ENCODE measurements around the gene ARHGAP33. TPM values are rescaled to one million over a fixed set of nuclear protein-coding genes. Genes with fewer than 3 reads are reported as not detected.

The ARHGAP33 gene
- total RNA-seq, 2 donors from 2014 or later = 13.2 to 38.1 TPM

GRCh38 chr19:35784503-35785338 is 9.4 kb downstream of the ARHGAP33 start:
- Histone ChIP-seq H3K4me3 (no peak overlapping the region), H3K4me1 (replicated peaks) (no peaks in the 10 kb centered on the region), H3K36me3 (no peaks in the 10 kb centered on the region), H3K9me3 (no peaks in the 10 kb centered on the region), H3K27ac (no peak overlapping the region), H3K27me3 (replicated peaks; ENCODE audit: insufficient read depth) (no peaks in the 10 kb centered on the region)
- intact Hi-C loops (cut with DNase I) = no loop called here
- 78% methylated on average over 37 of the region's 45 CpGs for WGBS
- TF ChIP-seq CTCF (IDR thresholded peaks at IDR 0.05) = no peak
- no peak for TF ChIP-seq POLR2A (IDR thresholded peaks at IDR 0.05)
- no peak for TF ChIP-seq POLR2AphosphoS5 (IDR thresholded peaks at IDR 0.05)
- DNase-seq (ENCODE audit: low spot score) = no peak

- Histone ChIP-seq H3K4me3 (no peak overlapping the region), H3K27me3 (replicated peaks; ENCODE audit: insufficient read depth) (no peaks in the 10 kb centered on the region), H3K4me1 (replicated peaks) (no peaks in the 10 kb centered on the region), H3K9me3 (no peaks in the 10 kb centered on the region), H3K27ac (no peak overlapping the region), H3K36me3 (no peaks in the 10 kb centered on the region)
- 87% methylated on average over 10 of the region's 10 CpGs for WGBS
- intact Hi-C loops (cut with DNase I) = no loop called here
- no peak for DNase-seq (ENCODE audit: low spot score)
- TF ChIP-seq POLR2A (IDR thresholded peaks at IDR 0.05) (no peak), POLR2AphosphoS5 (IDR thresholded peaks at IDR 0.05) (no peak), CTCF (IDR thresholded peaks at IDR 0.05) (no peak)
These were observed 9.9 kb downstream of the ARHGAP33 start for GRCh38 chr19:35785339-35785627.

GRCh38 chr19:35786299-35787160 is 11.2 kb downstream of the ARHGAP33 start:
- H3K4me3 ChIP-seq = no peak overlapping the region
- intact Hi-C loops (cut with DNase I) = no loop called here
- no peak for DNase-seq (ENCODE audit: low spot score)
- H3K9me3 ChIP-seq = no peaks in the 10 kb centered on the region
- TF ChIP-seq POLR2A (IDR thresholded peaks at IDR 0.05) (no peak), POLR2AphosphoS5 (IDR thresholded peaks at IDR 0.05) (no peak), CTCF (IDR thresholded peaks at IDR 0.05) (no peak)
- H3K4me1 ChIP-seq (replicated peaks) = no peaks in the 10 kb centered on the region
- no peak overlapping the region for H3K27ac ChIP-seq
- no peaks in the 10 kb centered on the region for H3K27me3 ChIP-seq (replicated peaks; ENCODE audit: insufficient read depth)
- WGBS = 92% methylated on average over 31 of the region's 31 CpGs
- no peaks in the 10 kb centered on the region for H3K36me3 ChIP-seq

GRCh38 chr19:35787227-35787799 is 11.9 kb downstream of the ARHGAP33 start:
- H3K4me3 ChIP-seq = no peak overlapping the region
- no peaks in the 10 kb centered on the region for H3K36me3 ChIP-seq
- no peak overlapping the region for H3K27ac ChIP-seq
- TF ChIP-seq POLR2A (IDR thresholded peaks at IDR 0.05) (no peak), POLR2AphosphoS5 (IDR thresholded peaks at IDR 0.05) (no peak), CTCF (IDR thresholded peaks at IDR 0.05) (no peak)
- no peaks in the 10 kb centered on the region for H3K9me3 ChIP-seq
- intact Hi-C loops (cut with DNase I) = no loop called here
- no peaks in the 10 kb centered on the region for H3K4me1 ChIP-seq (replicated peaks)
- WGBS = 95% methylated on average over 13 of the region's 15 CpGs
- H3K27me3 ChIP-seq (replicated peaks; ENCODE audit: insufficient read depth) = no peaks in the 10 kb centered on the region
- DNase-seq (ENCODE audit: low spot score) = no peak

Data from prostate gland (tissue), 2 donors.